ENCODE results near the gene SAFB2. TPM values are rescaled to one million over a fixed set of nuclear protein-coding genes. Genes with fewer than 3 reads are reported as not detected.

Gene SAFB2
- total and polyA plus RNA-seq, 2 of the 13 experiments (the other 11 are each of a cell fraction or from before 2014, with no cell fraction given) = 11.2 to 31.5 TPM

- TF ChIP-seq, protein P1, sequence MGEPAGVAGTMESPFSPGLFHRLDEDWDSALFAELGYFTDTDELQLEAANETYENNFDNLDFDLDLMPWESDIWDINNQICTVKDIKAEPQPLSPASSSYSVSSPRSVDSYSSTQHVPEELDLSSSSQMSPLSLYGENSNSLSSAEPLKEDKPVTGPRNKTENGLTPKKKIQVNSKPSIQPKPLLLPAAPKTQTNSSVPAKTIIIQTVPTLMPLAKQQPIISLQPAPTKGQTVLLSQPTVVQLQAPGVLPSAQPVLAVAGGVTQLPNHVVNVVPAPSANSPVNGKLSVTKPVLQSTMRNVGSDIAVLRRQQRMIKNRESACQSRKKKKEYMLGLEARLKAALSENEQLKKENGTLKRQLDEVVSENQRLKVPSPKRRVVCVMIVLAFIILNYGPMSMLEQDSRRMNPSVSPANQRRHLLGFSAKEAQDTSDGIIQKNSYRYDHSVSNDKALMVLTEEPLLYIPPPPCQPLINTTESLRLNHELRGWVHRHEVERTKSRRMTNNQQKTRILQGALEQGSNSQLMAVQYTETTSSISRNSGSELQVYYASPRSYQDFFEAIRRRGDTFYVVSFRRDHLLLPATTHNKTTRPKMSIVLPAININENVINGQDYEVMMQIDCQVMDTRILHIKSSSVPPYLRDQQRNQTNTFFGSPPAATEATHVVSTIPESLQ (CRISPR knock-in tag; conservative IDR thresholded peaks at IDR 0.05) = no peak
- 0 out of 2 replicates have a peak, but pooled peaks have one; percentile 30 for TF ChIP-seq CERS6 (CRISPR knock-in tag; IDR thresholded peaks at IDR 0.05)
- TF ChIP-seq ZNF660 (CRISPR knock-in tag; IDR thresholded peaks at IDR 0.05; ENCODE audit: borderline replicate concordance, low read depth) = 0 out of 2 replicates have a peak, but pooled peaks have one; percentile 76
- 0 out of 2 replicates have a peak, but pooled peaks have one; percentile 48 for TF ChIP-seq MAF1 (CRISPR knock-in tag; IDR thresholded peaks at IDR 0.05; ENCODE audit: borderline replicate concordance)
- no peak for TF ChIP-seq CHCHD3 (CRISPR knock-in tag; IDR thresholded peaks at IDR 0.05)
- peak; percentile 68; the same call in 1 of the 2 replicates for TF ChIP-seq TP53 (CRISPR knock-in tag; conservative IDR thresholded peaks at IDR 0.05)
- 0 out of 2 replicates have a peak, but pooled peaks have one; percentile 50 for TF ChIP-seq THRA (CRISPR knock-in tag; IDR thresholded peaks at IDR 0.05; ENCODE audit: borderline replicate concordance)
- TF ChIP-seq KDM4B (CRISPR knock-in tag; IDR thresholded peaks at IDR 0.05) = peak; percentile 55; the same call in 1 of the 2 replicates
- peak; percentile 23; the same call in 1 of the 2 replicates for TF ChIP-seq KLF6 (CRISPR knock-in tag; IDR thresholded peaks at IDR 0.05)
- TF ChIP-seq, protein P2, sequence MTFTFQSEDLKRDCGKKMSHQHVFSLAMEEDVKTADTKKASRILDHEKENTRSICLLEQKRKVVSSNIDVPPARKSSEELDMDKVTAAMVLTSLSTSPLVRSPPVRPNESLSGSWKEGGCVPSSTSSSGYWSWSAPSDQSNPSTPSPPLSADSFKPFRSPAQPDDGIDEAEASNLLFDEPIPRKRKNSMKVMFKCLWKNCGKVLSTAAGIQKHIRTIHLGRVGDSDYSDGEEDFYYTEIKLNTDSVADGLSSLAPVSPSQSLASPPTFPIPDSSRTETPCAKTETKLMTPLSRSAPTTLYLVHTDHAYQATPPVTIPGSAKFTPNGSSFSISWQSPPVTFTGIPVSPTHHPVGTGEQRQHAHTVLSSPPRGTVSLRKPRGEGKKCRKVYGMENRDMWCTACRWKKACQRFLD (CRISPR knock-in tag; IDR thresholded peaks at IDR 0.05; ENCODE audit: borderline replicate concordance) = peak; percentile 26; the same call in 1 of the 2 replicates
- peak; percentile 42; the same call in 1 of the 2 replicates for TF ChIP-seq ZMAT3 (CRISPR knock-in tag; conservative IDR thresholded peaks at IDR 0.05)
- peak; percentile 60; the same call in 1 of the 2 replicates for TF ChIP-seq FOXJ3 (CRISPR knock-in tag; IDR thresholded peaks at IDR 0.05; ENCODE audit: borderline replicate concordance)
- peak; percentile 89 for TF ChIP-seq NAIF1 (CRISPR knock-in tag; IDR thresholded peaks at IDR 0.05; ENCODE audit: borderline replicate concordance)
- TF ChIP-seq ZNF652 (CRISPR knock-in tag; IDR thresholded peaks at IDR 0.05; ENCODE audit: borderline replicate concordance, low read depth) = no peak
- TF ChIP-seq DNMT1 (CRISPR knock-in tag; IDR thresholded peaks at IDR 0.05) = no peak; the same call in 1 of the 2 replicates
- no peak for TF ChIP-seq ZNF7 (CRISPR knock-in tag; IDR thresholded peaks at IDR 0.05)
- 0 out of 2 replicates have a peak, but pooled peaks have one; percentile 18 for TF ChIP-seq AKAP8 (CRISPR knock-in tag; IDR thresholded peaks at IDR 0.05)
- peak; percentile 90; the same call in 1 of the 2 replicates for TF ChIP-seq SALL2 (CRISPR knock-in tag; IDR thresholded peaks at IDR 0.05)
- TF ChIP-seq BORCS8-MEF2B (CRISPR knock-in tag; IDR thresholded peaks at IDR 0.05) = peak; percentile 20; the same call in 1 of the 2 replicates
These were observed at the start of gene SAFB2, which contains the start of gene SAFB (continued) for GRCh38 chr19:5622465-5623396.
